ENCODE results near the gene ZNF540.
A peak's percentile ranks its signal among the peaks of the same experiment; 100 is the strongest.
"Not testable (repeated sequence)": the region's sequence is repeated elsewhere in the genome, so short reads cannot be mapped to it uniquely, and the experiment has no call there.

ZNF540 gene

DNA sequence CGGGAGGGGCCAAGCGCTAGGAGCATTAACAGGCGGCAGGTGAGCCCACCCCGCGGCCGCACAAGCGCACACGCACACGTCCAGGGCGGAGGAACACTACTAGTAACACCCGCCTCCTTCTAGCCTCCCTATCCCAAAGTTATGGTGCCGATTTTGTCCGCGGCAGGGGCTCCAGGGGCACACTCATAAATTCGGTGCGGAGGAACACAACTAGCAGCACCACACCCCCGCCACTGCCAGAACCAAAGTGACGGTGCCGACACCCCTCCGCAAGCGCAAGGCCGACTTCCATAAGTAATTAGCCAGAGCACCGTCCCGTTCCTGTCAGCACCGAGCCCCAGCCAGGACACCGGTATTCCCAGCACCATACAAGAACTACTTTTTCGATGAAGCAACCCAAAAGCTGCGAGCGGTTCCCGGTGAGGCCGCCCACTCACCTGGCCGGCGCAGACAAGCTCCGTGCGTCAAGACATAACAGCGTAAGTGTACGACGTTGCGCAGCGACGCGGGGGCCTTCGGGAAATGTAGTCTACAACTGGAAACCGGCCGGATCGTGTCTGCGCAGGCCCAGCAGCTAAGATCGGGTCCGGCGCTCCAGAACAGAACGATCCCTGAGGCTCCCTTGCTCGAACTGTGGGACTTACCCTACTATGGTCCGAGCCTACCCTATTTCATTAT lies at the start of gene ZNF540, which contains the start of gene ZNF571:
ZNF540 (plus strand) TSS at position 573 of the 678 bp plus-strand sequence. CDS start 3,572 bp downstream, outside the sequence.
ZNF571 (minus strand) TSS at position 489 of the 678 bp plus-strand sequence. CDS start 8,116 bp downstream, outside the sequence.
- peak; percentile 76 for DNase-seq

DNA sequence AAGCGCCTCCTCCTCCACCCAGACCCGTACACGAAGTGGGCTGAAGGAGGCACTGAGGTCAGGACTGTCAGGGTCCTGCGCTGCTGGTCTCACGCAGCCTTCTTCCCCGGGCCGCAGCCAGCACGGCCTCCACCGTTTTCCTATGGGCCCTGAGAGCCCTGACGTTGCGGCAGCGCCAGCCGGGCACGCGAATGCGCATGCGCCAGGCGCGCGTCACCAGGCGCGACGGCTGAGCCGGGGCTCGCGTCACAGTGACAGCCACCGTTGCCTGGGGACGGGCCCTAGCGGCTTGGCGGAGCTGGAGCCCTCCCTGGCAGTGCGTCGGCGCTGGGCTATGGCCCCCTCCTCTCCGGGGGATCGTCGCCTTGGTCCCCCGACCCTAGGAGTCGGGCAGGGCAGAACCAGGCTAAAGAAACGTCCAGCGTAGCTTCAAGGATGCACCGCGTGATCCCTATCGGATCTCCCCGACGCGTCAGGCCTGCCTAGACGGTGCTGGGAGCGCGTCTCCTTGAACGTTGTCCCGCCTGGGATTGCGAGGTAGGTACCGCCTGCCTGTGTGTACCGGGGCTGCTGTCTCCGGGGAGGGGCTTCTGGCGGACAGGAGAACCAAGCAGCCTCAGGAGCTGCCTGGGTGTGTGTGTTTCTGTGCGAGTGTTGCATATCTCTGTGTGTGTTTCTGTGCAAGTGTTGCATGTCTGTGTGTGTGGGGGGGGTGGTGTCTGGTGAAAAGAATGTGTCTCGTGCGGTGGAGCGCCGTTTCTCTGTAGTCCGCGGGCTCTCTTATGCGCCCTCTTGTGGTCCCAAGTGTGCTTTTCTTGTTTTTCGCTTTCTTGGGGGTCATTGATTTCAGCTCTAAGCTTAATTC lies 43.3 kb upstream of the ZNF540 start:
- DNase-seq: peak; percentile 47

GRCh38 chr19:37563518-37563917 lies 31.2 kb upstream of the ZNF540 start:
- no peak for DNase-seq

DNA sequence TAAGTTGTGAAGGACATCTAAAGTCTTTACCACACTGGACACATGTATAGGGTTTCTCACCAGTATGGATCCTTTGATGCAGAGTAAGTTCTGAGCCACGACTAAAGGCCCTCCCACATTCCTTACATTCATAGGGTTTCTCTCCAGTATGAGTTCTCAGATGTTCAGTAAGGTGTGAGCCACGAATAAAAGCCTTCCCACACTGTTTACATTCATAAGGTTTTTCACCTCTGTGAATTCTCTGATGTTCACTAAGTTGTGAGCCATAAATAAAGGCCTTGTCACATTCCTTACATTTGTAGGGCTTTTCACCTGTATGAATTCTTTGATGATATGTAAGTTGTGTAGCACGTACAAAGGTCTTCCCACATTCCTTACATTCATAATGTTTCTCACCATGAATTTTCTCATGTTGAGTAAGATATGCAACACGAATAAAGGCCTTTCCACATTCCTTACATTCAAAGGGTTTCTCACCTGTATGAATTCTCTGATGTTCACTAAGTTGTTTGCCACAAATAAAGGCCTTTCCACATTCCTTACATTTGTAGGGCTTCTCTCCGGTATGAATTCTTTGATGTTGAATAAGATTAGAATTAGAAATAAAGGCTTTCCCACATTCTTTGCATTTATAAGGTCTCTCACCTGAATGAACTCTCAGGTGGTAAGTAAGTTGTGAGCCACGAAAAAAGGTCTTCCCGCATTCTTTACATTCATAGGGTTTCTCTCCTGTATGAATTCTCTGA lies 29.9 kb upstream of the ZNF540 start:
- DNase-seq: no peak

DNA sequence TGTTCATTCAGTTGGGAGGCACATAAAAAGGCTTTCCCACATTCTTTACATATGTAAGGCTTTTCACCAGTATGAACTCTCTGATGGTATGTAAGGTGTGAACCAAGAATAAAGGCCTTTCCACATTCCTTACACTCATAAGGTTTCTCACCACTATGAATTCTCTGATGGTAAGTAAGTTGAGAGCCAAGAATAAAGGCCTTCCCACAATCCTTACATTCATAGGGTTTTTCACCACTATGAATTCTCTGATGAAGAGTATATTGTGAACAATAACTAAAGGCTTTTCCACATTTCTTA lies 29.4 kb upstream of the ZNF540 start:
- no peak for DNase-seq

GRCh38 chr19:37572203-37572602 lies 22.5 kb upstream of the ZNF540 start:
- DNase-seq: no peak

GRCh38 chr19:37583340-37583739 lies 11.3 kb upstream of the ZNF540 start:
- peak; percentile 30 for DNase-seq

DNA sequence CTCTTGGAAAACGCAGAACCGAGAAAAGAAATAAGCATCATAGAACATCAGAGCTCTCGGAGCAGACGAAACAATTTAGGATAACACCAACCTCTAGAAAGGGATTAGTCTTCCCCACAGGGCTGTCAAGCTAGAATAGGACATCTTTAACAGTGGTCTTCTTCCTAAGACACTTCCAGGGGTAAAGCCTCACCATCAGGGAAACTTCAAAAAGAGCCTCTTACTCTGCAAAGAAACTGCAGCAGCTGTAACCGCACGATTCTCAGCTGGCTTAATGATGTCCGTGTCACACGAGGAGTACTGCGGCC lies 726 bp upstream of the ZNF540 start:
- DNase-seq: no peak

- no peak for DNase-seq
Observed at GRCh38 chr19:37594982-37595382, 306 bp downstream of the ZNF540 start.

- no peak for DNase-seq
Observed at GRCh38 chr19:37635076-37636056, 40.7 kb downstream of the ZNF540 start.

DNA sequence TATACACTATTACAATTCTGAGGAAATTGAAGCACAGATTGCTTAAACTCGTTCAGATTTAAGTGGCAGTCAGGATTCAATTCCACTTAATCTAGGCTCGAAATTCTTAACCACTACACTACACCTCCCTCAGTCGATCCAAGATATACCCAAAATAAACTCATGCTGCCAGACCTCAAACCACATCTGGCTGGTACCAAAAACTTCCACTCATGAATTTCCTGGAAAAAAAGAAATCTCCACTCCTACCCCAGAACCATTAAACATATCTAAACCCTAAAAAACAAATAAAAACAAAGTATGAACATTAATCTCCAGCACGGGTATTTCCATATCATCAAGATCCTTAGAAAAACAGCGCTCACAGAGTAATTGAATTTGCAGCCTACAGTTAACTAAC lies 59.4 kb downstream of the ZNF540 start:
- no peak for DNase-seq

GRCh38 chr19:37654629-37655300 lies 60.1 kb downstream of the ZNF540 start:
- peak; percentile 47 for DNase-seq

DNA sequence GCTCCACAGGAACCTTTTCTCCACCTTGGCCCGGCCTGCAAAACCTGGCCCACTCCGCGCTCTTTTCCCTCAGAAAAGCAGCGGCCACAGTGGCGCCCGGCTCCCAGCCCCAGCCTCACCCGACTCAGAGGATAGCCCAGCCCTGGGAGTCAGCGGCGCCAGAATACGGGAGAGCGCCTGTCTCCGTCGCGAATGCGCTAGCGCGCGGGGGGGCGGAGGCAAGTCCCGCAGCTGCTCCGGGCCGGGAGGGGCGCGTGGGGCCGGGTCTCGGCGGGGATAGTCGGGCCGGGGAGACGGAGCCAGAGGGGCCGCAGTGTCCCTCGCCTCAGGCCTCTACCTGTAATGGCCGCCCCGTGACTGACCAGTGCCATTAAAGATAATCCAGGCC lies 60.6 kb downstream of the ZNF540 start, which contains the start of gene ZFP30:
ZFP30 (minus strand) TSS at position 165 of the 388 bp plus-strand sequence. CDS start 7,643 bp downstream, outside the sequence.
- DNase-seq: peak; percentile 93

GRCh38 chr19:37655689-37656371 lies 61.2 kb downstream of the ZNF540 start:
- peak; percentile 84 for DNase-seq

GRCh38 chr19:37657157-37657556 lies 62.5 kb downstream of the ZNF540 start:
- not testable (repeated sequence) for DNase-seq

Data from 8988T (cell line).